Measurements from ENCODE around the gene RALGPS1. TPM values are rescaled to one million over a fixed set of nuclear protein-coding genes. Genes with fewer than 3 reads are reported as not detected.

Gene RALGPS1
- total and polyA plus RNA-seq, 7 donors = 3.9 to 7.7 (median 5.4) TPM

- Histone ChIP-seq H3K4me3 (no peak overlapping the region), H3K27me3 (ENCODE audit: insufficient read depth in 3 of 3, low read length in 2 of 3) (no peaks in the 10 kb centered on the region), H3K9me3 (no peaks in the 10 kb centered on the region), H3K36me3 (ENCODE audit: insufficient read depth in 1 of 2, low read depth in 1 of 2) (no peaks in the 10 kb centered on the region), H3K27ac (peak overlapping the region; percentile 36), H3K4me1 (peaks cover 7% of the 10 kb centered on the region)
- 64 to 87% (median 64%) methylated on average over 3 of the region's 3 CpGs for WGBS, 3 donors
- peak in 3 of 4 donors; percentile 64 to 70 (median 65) for ATAC-seq
- intact Hi-C loops (cut with DNase I) = no loop called here
- no peak for DNase-seq
- TF ChIP-seq, protein P1, sequence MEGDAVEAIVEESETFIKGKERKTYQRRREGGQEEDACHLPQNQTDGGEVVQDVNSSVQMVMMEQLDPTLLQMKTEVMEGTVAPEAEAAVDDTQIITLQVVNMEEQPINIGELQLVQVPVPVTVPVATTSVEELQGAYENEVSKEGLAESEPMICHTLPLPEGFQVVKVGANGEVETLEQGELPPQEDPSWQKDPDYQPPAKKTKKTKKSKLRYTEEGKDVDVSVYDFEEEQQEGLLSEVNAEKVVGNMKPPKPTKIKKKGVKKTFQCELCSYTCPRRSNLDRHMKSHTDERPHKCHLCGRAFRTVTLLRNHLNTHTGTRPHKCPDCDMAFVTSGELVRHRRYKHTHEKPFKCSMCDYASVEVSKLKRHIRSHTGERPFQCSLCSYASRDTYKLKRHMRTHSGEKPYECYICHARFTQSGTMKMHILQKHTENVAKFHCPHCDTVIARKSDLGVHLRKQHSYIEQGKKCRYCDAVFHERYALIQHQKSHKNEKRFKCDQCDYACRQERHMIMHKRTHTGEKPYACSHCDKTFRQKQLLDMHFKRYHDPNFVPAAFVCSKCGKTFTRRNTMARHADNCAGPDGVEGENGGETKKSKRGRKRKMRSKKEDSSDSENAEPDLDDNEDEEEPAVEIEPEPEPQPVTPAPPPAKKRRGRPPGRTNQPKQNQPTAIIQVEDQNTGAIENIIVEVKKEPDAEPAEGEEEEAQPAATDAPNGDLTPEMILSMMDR (IDR thresholded peaks at IDR 0.05) = no peak
These were observed 336.4 kb downstream of the RALGPS1 start for GRCh38 chr9:127250896-127251391.

DNA sequence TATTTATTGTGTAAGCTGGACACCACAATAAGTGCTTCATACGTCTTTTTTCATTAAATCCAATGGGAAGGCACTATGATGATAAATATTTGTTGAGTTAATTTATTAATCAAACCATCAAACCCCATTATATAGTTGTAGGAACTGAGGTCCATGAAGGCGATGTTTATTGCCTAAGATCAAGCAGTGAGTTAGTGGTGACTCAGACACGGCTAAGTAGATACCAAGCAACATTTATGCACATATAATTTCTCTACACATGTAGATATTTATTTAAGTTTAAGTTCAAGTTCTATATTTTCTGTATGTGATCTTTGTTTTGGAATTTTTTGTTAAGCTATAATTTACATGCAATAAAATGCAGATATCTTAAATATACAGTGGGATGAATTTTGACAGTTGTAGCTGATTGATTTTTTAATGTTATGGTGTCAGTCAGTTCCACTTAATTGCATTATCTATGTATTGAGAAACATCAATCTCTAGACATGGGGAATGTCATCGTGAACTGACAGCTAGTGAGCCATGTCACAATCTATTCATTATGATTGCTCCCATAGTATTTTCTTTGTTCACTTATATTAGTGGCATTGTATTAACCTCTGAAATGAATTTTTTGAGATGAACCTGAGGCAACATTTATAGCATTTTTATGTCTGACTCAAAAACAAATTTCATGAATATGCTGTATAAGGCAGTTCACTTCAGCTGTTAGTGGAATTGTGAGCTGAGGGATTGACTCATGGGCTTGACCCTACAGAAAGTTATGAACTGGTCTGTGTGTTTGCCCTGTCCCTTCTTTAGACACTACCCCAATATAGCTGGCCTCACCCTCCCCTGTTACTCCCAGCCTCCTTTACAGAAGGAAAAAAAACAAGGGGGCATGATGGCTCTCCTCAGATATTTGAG is 338.1 kb downstream of the RALGPS1 start:
- no peaks in the 10 kb centered on the region for H3K36me3 ChIP-seq (ENCODE audit: insufficient read depth in 1 of 2, low read depth in 1 of 2)
- DNase-seq = no peak
- H3K4me1 ChIP-seq = peaks cover 7% of the 10 kb centered on the region
- intact Hi-C loops (cut with DNase I) = no loop called here
- 95 to 98% (median 95%) methylated on average over 4 of the region's 4 CpGs for WGBS, 3 donors
- H3K27me3 ChIP-seq (ENCODE audit: insufficient read depth in 3 of 3, low read length in 2 of 3) = no peaks in the 10 kb centered on the region
- TF ChIP-seq, protein P1 (IDR thresholded peaks at IDR 0.05) = no peak
- ATAC-seq = no peak
- no peak overlapping the region for H3K4me3 ChIP-seq
- H3K9me3 ChIP-seq = no peaks in the 10 kb centered on the region
- H3K27ac ChIP-seq = no peak overlapping the region

- no peak for ATAC-seq
- TF ChIP-seq, protein P1 (IDR thresholded peaks at IDR 0.05) = no peak
- intact Hi-C loops (cut with DNase I) = no loop called here
These were observed 338.9 kb downstream of the RALGPS1 start for GRCh38 chr9:127253446-127253845.

DNA sequence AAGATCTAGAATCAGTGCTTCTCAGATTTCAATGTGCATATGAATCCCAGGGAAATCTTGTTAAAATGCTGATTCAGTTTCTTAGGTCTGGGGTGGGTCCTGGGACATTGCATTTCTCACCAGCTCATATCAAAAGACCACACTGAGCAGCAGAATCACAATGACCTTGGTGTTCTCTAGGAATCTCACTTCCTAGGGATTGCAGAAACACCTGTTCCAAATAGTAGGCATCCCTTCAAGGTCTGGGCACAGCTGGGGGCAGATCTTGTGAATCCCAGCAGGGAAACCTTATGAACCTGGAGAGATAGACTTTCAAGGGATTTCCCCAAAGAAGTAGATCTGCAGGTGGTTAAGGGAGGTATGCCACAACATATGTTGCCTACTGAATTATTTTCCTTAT is 341.1 kb downstream of the RALGPS1 start:
- no peaks in the 10 kb centered on the region for H3K9me3 ChIP-seq
- intact Hi-C loops (cut with DNase I) = no loop called here
- TF ChIP-seq, protein P1 (IDR thresholded peaks at IDR 0.05) = no peak
- H3K27ac ChIP-seq = no peak overlapping the region
- H3K4me1 ChIP-seq = peaks cover 7% of the 10 kb centered on the region
- no peak overlapping the region for H3K4me3 ChIP-seq
- DNase-seq (no peak), ATAC-seq (no peak)
- H3K27me3 ChIP-seq (ENCODE audit: insufficient read depth in 3 of 3, low read length in 2 of 3) = no peaks in the 10 kb centered on the region
- H3K36me3 ChIP-seq (ENCODE audit: insufficient read depth in 1 of 2, low read depth in 1 of 2) = no peaks in the 10 kb centered on the region

More at GRCh38 chr9:127253446-127253845, 338.9 kb downstream of the RALGPS1 start:
- Histone ChIP-seq H3K27me3 (ENCODE audit: insufficient read depth in 3 of 3, low read length in 2 of 3) (no peaks in the 10 kb centered on the region), H3K4me3 (no peak overlapping the region), H3K36me3 (ENCODE audit: insufficient read depth in 1 of 2, low read depth in 1 of 2) (no peaks in the 10 kb centered on the region), H3K4me1 (peaks cover 7% of the 10 kb centered on the region), H3K27ac (no peak overlapping the region), H3K9me3 (no peaks in the 10 kb centered on the region)
- no peak for DNase-seq
- 95 to 97% (median 97%) methylated on average over 2 of the region's 2 CpGs for WGBS, 3 donors
